ENCODE measurements around the gene UBASH3B.

DNA sequence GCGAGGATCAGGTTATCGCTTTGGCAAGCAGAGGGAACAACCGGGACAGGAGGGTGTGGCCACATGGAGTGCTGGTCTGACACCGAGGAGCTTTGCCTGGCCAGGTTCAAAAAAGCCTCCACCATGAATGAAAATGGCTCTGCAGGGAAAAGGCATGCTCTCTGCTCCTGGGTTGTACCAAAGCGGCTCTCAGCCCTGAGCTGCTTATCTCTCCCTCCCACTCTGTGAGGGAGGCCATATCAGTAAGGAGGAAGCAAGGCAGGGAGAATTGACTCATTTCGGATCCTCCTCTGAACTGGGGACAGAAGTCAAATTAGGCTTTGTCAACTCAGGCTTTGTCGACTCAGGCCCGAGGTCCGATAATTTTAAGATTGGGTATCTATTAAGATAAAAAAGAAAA, 99.9 kb downstream of the UBASH3B start:
- TF ChIP-seq, protein P1, sequence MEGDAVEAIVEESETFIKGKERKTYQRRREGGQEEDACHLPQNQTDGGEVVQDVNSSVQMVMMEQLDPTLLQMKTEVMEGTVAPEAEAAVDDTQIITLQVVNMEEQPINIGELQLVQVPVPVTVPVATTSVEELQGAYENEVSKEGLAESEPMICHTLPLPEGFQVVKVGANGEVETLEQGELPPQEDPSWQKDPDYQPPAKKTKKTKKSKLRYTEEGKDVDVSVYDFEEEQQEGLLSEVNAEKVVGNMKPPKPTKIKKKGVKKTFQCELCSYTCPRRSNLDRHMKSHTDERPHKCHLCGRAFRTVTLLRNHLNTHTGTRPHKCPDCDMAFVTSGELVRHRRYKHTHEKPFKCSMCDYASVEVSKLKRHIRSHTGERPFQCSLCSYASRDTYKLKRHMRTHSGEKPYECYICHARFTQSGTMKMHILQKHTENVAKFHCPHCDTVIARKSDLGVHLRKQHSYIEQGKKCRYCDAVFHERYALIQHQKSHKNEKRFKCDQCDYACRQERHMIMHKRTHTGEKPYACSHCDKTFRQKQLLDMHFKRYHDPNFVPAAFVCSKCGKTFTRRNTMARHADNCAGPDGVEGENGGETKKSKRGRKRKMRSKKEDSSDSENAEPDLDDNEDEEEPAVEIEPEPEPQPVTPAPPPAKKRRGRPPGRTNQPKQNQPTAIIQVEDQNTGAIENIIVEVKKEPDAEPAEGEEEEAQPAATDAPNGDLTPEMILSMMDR (IDR thresholded peaks at IDR 0.05): no peak
- TF ChIP-seq POLR2A (IDR thresholded peaks at IDR 0.05): no peak
